ENCODE data around the gene ABCA1.
"Not testable (repeated sequence)": the region's sequence is repeated elsewhere in the genome, so short reads cannot be mapped to it uniquely, and the experiment has no call there.

The ABCA1 gene

DNA sequence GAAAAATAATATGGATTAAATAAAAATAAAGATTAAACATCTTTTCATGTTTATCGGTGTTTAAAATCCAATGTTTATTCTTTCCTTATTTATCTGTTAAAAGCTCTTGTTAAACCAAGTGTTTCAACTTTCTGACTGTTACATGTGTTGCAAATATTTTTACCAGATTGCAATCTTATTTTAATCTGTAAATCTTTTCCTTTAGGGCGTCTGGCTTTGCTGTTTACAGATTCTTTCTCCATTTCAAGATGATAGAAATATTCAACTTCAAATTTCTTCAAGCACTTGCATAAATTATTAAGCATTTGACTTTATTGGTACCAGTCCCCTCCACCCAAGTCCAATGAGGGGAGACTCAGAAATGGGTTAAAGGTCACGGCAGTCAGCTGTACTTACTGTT lies 16.9 kb upstream of the ABCA1 start:
- in situ Hi-C loops (cut with MboI; ENCODE audit: low sequenced_read_pairs): no loop called here

DNA sequence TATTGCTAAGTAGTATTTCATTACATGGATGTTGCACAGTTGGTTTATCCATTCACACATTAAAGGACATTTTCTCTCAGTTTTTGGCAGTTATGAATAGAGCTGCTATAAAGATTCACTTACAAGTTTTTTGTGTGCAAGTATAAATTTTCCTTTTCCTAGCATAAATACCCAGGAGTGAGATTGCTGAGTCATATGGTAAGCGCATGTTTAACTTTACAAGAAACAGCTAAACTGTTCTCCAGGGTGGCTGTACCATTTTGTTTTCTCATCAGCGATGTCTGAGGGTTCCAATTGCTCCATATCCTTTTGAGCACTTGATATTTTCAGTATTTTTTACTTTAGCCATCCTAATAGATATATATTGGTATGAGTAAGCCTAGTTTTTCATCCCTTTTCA lies 16.4 kb upstream of the ABCA1 start:
- in situ Hi-C loops (cut with MboI; ENCODE audit: low sequenced_read_pairs): no loop called here

DNA sequence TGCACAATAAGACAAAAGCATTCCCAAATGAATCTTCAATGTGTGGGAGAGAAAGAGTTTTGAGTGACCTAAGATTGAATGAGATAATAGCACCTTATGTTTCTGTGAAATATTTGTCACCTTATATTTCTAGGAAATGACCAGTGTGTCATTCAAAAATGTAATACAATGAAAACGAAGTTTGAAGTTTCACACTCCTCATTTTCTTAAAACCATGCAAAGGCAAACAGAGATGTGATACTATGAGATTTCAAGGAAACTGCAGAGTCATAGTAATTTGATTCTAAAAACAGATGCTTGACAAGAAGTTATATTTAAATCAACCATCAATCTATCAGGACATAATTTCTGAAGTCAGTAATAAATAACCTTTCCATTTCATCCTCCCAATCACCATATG lies 13.6 kb upstream of the ABCA1 start:
- in situ Hi-C loops (cut with MboI; ENCODE audit: low sequenced_read_pairs): no loop called here

DNA sequence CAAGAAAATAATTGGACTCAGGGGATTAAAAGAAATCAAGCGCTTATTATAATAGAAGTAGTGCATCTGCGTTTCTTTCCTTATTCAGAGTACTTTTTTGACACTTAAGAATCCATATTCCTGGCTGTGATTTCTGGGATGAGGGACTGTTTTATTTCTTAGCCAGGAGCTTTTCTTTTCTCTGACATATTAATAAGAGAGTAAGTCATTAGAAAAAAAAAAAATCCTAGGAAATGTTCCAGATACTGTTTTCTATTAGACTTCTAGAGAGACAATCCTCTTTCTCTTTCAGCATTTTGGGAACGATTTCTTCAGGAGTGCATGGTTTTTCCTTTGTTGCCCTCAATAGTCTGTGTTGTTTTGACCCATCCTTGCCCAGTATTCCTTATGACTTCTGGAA lies 8.3 kb upstream of the ABCA1 start:
- in situ Hi-C loops (cut with MboI; ENCODE audit: low sequenced_read_pairs): no loop called here

DNA sequence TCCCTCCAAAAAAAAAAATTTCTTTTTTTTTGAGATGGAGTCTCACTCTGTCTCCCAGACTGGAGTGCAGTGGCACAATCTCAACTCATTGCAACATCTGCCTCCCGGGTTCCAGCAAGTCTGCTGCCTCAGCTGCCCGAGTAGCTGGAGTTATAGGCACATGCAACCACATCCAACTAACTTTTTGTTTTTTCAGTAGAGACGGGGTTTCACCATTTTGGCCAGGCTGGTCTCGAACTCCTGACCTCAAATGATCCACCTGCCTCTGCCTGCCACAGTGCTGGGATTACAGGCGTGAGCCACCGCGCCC lies 7.5 kb upstream of the ABCA1 start:
- in situ Hi-C loops (cut with MboI; ENCODE audit: low sequenced_read_pairs): not testable (repeated sequence)

DNA sequence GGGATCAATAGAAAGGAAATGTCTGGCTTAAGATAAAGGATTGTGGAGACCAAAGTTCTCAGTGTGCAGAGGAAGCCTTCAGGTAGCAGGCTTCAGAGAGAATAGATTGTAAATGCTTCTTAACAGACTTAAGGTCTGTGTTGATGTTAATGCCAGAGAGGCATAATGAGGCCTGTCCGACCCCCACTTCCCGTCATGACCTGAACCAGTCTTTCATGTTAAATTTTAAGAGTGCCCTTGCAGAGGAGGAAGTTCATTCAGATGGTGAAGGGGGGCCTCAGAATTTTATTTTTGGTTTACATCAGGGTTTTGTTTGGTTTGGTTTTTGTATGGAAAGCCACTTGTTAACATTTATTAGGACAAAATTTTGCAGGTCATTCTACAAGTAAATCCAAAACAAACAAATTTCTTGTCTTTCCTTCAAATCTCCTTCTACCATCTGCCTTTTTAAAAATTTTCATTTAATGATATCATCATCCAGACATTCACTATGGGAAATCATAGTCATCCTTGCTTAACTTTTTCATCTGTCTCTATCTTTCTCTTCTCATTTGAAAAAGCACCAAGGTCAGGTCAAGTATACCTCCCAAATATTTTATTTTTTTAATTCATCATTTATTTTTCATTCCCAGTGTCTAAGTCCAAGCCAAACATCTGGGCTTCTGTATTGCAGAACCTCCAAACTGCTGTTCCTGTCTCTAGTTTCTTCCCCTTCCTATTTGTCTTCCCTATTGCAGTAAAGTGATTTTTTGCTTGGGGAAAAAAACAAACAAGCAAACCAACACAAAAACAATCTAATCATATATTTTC lies 6.9 kb upstream of the ABCA1 start:
- in situ Hi-C loops (cut with MboI; ENCODE audit: low sequenced_read_pairs): no loop called here

DNA sequence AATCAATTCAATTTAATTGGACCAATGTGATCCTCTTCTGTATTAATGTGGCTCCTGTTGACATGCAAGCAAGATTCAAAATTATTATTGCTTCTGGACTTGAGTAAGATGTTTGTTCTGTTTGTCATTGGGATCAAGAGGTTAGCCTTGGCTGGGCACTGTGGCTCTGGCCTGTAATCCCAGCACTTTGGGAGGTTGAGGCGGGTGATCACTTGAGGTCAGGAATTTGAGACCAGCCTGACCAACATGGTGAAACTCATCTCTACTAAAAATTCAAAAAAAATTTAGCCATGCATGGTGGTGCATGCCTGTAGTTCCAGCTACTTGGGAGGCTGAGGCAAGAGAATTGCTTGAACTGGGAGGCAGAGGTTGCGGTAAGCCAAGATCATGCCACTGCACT lies 5.1 kb upstream of the ABCA1 start:
- in situ Hi-C loops (cut with MboI; ENCODE audit: low sequenced_read_pairs): not testable (repeated sequence)

DNA sequence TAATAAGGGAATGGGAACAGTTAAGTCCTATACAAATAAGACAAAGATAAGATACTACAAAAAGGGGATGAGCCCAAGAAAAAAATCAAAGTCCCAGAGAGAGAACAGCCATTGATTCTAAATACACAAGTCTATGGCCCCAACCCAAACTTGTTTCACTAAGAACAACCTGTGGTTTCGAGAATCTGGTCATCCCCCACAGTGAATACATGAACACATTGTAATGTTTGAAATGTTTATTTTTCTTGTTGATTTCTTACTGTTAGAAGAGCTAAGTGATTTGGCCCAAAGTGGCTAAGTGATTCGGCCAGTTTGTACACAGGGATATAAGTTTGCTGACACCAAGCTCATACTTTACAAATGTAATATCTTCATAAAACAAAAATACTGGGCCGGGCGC lies 3.3 kb upstream of the ABCA1 start:
- in situ Hi-C loops (cut with MboI; ENCODE audit: low sequenced_read_pairs): no loop called here

DNA sequence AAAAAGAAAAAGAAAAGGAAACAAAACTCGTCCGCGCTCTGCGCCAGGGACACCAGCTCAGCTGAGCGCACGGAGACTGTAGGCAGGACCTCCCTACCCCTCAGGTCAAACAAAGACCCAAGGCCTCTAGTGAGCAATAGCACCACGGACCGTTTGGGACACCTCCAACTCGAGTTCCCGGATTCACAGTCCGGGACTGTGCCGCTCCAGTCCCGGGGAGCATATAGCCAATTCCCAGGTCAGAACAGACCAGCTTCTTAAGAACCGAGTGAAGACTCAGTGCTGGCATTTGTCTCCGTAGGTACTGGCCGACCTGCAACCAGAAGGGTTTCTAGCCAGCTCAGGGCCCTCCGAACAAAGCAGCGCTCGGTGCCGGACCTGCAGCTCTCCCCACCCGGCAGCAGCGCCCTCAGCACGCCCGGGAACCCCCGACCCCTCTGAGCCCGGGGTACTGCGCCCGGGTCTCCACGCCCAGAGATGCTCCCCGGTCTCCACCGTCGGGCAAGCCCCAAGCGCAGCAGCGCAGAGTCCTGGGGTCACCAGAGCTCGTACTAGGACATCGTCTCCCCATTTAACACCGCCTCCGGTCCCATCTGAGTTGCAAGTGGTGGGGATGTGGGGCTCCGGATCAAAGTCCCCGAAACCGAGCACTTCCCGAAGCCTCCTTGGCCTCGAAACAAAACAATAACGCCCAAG lies 591 bp downstream of the ABCA1 start:
- in situ Hi-C loops (cut with MboI; ENCODE audit: low sequenced_read_pairs): no loop called here

DNA sequence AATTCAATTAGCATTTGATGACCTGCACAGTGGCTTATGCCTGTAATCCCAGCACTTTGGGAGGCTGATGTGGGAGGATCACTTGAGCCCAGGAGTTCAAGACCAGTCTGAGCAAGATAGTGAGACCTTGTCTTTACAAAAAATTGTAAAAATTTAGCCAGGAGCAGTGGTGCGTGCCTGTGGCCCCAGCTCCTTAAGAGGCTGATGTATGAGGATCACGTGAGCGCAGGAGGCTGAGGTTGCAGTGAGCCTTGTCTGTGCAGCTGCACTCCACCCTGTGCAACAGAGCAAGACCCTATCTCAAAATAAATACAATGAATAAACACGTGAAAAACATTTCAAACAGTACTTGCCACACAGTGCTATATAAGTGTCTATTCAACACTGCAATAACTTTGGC lies 4.2 kb downstream of the ABCA1 start:
- in situ Hi-C loops (cut with MboI; ENCODE audit: low sequenced_read_pairs): no loop called here

DNA sequence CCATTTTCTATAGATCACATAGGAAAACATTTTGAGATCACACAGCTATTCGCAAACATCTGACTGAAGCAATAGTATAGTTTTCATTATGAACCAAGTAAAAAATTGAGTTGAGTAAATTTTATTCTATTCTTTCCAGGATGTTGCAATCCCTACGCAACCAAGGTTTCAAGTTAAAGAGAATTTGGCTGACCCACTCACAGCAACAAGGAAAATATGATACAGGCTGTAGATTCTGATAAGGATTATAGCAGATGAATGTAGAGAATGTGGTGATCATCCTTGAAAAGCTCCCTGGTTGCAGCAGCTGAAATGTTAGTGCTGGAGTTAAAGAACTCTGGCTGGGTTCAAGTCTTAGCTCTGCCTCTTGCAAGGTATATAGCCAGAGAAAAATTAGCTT lies 4.7 kb downstream of the ABCA1 start:
- in situ Hi-C loops (cut with MboI; ENCODE audit: low sequenced_read_pairs): no loop called here

DNA sequence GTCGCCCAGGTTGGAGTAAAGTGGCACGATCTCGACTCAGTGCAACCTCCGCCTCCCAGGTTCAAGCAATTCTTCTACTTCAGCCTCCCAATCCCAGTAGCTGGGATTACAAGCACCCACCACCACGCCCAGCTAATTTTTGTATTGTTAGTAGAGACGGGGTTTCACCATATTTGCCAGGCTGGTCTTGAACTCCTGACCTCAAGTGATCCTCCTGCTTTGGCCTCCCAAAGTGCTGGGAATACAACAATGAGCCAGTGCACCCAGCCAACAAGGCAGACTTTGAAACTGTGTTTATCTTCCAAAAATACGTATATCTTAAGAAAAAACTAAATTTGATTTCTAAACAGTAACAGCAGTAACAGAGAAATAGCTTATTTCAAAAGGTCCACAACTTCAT lies 5.2 kb downstream of the ABCA1 start:
- in situ Hi-C loops (cut with MboI; ENCODE audit: low sequenced_read_pairs): not testable (repeated sequence)

DNA sequence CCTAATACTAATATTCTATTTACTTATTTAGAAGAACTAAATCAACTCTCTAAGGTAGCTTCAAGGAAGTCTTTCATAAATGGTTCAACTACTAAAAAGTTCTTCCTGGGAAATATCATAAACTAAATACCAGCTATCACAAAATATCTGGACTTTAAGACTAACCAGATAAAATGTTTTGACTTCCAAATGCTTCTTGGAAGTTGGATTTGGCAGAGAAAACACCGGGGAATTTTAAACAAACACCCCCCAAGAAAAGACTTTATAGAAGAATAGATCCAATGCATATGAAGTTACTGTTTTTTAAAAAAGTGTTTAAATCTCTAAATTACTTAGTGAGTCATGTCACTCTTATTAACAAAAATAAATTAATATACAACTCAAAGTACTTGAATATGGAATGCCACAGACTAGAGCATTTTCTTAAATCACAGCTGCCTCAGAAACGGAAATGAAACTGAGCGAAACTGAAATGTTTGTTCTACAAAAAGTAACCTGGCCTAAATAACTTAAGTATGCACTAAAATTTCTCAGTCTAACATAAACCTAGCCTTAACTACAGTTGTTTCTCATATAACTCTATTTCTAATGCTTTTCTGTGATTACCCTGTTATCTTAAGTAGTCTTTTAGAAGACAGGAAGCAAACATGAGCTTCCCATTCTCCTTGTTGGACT lies 6.8 kb downstream of the ABCA1 start:
- in situ Hi-C loops (cut with MboI; ENCODE audit: low sequenced_read_pairs): no loop called here

DNA sequence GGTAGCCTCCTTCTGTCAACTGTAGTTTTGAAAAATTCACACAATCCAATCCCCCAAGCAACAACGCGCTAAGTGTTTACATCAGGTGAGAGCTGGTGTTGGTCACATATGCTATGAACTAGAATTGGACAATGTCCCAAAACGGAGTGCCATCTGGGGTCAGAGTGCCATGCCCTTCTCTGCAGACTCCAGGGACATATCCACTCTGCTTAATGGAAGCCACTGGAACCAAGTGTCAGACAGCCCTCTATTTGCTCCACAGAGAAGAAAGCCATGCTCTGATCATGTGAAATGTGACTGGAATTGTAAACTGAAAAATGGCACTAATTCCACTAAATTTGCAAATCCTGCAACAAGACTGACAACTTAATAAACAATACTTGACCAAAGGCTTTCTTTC lies 12.2 kb downstream of the ABCA1 start:
- in situ Hi-C loops (cut with MboI; ENCODE audit: low sequenced_read_pairs): no loop called here

DNA sequence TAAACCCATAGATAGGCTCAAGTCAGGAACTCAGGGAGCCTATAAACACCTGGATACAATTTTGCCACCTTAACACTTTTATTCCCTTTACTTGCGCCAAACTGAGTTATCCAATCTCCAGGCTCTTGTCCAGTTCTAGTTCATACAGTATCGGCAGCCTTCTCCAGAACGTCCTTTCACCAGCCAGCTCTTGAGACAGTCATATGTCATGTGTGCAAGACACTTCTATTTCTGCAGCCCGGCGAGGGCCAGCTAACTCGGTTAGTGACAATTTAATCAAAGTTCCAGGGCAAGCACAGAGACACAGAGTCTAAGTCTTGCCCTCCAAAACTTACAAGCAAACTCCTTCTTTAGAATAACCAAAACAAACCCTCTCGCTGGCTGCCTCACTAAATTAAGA lies 12.9 kb downstream of the ABCA1 start:
- in situ Hi-C loops (cut with MboI; ENCODE audit: low sequenced_read_pairs): no loop called here

DNA sequence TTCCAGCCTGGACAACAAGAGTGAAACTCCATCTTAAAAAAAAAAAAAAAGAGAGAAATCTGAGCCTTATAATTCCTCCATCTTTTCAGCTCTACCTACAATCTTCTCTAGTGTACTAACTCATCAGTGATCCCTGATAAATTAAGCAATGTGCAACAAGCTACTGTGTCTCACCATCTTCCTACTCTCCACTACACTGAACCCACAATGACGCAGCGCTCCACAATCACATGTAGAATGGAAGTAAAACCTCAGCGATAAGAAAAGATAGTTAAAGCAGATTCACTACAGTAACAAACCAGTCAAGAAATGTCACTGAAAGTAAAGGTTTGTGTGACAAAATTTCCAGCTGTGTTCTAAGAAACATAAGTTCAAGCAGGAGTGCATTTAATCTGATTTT lies 13.5 kb downstream of the ABCA1 start:
- in situ Hi-C loops (cut with MboI; ENCODE audit: low sequenced_read_pairs): no loop called here

DNA sequence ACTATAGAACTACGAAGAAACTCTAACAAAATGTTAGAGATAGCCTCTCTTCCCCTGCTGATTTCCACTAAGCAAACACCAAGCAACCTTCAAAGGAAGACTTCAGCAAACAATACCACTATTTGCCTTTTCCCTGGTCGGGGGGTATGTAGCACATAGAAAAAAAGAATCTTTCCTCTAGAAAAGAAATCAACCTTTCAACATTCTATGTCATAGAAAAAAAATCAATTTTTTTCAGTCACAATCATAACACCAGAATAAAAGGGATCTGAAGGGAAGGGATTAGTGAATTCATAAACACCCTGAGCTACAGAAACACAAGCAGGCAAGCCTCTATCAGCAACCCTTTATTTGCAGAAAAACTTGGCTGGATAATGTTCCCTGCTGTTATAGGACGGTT lies 15.3 kb downstream of the ABCA1 start:
- in situ Hi-C loops (cut with MboI; ENCODE audit: low sequenced_read_pairs): no loop called here

DNA sequence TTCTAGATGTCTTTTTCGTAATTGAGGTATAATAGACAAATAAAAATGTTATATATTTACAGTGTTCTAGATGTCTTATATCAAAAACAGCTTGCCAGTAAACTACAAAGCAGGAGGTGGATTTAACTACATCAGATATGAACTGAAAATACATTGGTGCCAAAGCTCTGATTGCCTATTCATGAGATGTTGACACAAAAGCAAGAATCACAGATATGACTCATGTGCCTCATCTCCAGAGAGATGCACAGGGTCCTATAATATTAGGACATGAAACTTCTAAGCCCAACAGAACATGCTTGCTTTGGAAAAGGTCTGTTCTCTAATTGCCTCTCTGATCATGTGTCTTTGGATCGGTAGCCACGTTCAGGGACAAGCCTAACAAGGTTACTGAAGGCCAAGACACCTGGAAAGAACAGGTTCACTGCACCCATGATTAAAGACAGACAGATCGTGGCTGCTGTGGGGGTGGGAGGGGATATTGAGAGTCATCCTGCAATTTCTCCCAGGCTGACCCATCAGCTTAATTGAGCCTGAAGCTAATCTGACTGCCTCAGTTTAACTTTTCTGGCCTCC lies 16.8 kb downstream of the ABCA1 start:
- in situ Hi-C loops (cut with MboI; ENCODE audit: low sequenced_read_pairs): no loop called here

DNA sequence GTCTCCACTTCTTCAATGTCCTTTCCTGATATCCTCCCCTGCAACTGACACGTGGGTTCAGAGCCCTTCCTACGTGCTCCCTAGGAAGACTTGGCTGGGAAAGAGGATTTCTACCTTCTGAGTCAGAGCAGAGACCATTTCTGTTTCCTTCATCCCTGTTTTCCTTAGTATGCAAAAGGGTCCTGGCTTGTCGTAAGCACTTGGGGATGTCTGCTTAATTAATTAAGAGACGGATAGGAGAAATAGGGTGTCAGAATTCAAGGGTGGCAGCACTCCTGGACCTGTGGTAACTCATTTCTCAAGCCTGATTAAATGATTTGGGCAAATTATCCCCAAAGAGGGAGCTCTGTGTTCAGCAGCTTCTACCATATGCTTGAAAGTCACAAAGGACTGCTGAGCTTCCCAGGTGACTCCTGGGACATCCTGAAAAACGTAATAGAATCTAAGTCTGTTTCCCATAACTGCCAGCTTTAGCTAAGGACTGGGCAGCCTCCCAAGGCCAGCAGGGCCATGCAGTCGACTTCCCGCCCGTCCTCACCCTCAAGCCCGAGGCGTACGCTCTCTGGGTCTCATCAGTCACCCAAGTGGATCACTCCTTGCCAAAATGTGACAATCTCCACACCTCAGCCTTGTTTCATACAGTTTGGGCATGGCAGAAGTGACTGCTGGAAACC lies 20.5 kb downstream of the ABCA1 start:
- in situ Hi-C loops (cut with MboI; ENCODE audit: low sequenced_read_pairs): no loop called here

DNA sequence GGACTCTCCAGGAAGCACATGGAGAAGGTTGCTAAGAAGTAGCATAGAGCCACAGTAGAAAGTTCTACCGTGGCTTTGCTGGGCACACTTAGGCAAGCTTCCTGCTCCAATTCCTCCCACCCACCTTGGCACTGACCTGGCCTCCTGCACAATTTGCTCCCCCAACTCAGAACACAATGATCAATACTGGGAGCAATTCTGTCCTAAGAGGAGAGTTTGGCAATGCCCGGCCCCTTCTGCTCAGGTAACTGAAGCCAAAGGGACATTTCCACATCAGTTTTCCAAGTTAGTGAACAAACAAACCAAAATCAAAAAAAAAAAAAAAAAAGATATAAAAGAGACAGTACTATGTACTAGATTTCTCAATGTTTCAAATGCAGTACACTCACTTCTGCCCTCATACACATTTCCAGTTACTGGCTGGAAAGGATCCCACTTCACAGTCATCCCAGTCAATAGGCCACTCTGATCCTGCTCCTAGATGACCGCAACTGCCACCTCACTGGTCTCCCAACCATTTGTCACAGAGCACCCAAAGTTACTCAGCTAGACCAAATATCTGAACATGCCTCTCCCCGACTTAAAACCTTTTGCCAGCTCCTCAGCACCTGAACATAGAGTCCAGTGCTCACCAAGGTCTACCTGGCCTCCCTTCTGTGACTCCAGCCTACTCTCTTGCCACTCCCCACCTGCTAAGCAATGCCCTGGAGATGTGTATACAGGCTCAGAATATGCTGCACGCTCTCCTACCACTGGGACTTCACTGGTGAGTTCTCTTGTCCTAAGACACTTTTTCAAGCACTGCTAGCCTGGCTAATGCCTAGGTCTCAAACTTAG lies 21.3 kb downstream of the ABCA1 start:
- in situ Hi-C loops (cut with MboI; ENCODE audit: low sequenced_read_pairs): no loop called here

DNA sequence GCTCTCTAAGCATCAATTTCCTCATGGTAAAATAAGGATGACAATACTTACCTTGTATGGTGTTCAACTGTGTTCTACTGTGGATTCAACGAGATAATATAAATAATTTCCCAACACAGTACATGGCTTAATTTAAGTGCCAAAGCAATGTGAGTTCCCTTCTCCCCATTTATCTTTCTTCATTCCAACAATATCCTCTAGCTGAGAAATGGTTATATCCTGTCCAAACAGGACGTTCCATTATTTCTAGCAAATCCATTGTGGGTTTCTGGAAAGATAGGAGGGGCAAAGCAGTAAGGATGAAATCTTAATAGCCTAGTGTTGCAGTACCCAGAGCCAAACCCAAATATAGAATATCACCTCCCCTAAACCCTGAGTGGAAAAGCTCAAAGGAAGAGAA lies 22.0 kb downstream of the ABCA1 start:
- in situ Hi-C loops (cut with MboI; ENCODE audit: low sequenced_read_pairs): no loop called here

Data from hTERT RPE-1 (cell line).